ENCODE data around the gene MAJIN. TPM values are rescaled to one million over a fixed set of nuclear protein-coding genes. Genes with fewer than 3 reads are reported as not detected.
A peak's percentile ranks its signal among the peaks of the same experiment; 100 is the strongest.

Gene MAJIN
- total RNA-seq, 1 donor from 2014 or later: not detected

DNA sequence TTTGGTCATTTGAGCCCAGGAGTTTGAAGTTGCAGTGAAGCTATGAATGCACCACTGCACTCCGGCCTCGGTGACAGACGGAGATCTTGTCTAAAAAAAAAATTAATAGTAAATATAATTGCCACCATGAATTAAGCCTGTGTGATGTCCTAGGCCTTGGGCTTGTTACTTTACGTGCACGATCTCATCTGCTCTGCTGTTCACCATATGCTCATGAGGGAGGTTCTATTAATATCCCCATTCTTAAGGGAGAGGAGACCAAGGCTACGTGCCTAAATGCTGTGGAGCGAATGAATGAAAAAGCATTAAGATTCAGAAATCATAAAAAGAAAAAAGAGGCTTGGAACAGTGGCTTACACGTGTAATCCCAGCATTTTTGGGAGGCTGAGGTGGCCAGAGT is 52.3 kb downstream of the MAJIN start:
- no peak overlapping the region for H3K4me3 ChIP-seq (ENCODE audit: low read depth, low read length)
- DNase-seq (ENCODE audit: low read depth): no peak
- TF ChIP-seq, protein P1, sequence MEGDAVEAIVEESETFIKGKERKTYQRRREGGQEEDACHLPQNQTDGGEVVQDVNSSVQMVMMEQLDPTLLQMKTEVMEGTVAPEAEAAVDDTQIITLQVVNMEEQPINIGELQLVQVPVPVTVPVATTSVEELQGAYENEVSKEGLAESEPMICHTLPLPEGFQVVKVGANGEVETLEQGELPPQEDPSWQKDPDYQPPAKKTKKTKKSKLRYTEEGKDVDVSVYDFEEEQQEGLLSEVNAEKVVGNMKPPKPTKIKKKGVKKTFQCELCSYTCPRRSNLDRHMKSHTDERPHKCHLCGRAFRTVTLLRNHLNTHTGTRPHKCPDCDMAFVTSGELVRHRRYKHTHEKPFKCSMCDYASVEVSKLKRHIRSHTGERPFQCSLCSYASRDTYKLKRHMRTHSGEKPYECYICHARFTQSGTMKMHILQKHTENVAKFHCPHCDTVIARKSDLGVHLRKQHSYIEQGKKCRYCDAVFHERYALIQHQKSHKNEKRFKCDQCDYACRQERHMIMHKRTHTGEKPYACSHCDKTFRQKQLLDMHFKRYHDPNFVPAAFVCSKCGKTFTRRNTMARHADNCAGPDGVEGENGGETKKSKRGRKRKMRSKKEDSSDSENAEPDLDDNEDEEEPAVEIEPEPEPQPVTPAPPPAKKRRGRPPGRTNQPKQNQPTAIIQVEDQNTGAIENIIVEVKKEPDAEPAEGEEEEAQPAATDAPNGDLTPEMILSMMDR (conservative IDR thresholded peaks at IDR 0.05; ENCODE audit: low read depth, low read length): no peak

DNA sequence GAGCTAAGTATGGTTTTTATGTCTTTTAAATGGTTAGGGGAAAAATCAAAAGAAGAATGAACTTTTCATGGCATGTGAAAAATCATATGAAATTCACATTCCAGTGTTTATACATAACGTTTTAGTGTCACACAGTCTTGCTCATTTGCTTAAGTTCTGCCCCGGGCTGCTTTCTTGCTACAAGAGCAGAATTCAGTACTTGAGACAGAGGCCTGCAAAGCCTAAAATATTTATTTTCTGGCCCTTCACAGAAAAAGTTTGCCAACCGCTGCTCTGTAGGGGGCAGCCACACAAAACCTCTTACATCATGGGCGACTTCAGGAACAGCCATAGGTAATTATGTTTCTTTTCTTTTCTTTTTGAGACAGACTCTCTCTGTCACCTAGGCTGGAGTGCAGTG is 53.9 kb downstream of the MAJIN start:
- TF ChIP-seq, protein P1 (conservative IDR thresholded peaks at IDR 0.05; ENCODE audit: low read depth, low read length): peak; percentile 43
- no peak for DNase-seq (ENCODE audit: low read depth)
- peak overlapping the region; percentile 97 for H3K4me3 ChIP-seq (ENCODE audit: low read depth, low read length)

DNA sequence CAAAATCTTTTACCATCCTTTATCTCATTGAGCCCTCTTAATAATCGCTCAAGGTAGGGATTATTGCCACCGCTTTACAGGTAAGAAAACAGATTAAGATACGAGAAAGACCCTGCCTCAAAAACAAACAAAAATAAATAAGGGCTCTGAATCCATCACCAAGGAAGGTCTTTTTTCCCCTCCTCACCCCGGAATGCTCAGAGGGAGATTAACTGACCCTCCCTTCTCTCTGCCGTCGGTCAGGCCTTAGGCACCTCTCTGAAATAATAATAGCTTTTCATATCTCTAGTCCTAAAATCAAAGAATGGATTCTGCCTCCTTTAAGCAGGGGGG is 54.3 kb downstream of the MAJIN start:
- TF ChIP-seq, protein P1 (conservative IDR thresholded peaks at IDR 0.05; ENCODE audit: low read depth, low read length): no peak
- DNase-seq (ENCODE audit: low read depth): no peak

DNA sequence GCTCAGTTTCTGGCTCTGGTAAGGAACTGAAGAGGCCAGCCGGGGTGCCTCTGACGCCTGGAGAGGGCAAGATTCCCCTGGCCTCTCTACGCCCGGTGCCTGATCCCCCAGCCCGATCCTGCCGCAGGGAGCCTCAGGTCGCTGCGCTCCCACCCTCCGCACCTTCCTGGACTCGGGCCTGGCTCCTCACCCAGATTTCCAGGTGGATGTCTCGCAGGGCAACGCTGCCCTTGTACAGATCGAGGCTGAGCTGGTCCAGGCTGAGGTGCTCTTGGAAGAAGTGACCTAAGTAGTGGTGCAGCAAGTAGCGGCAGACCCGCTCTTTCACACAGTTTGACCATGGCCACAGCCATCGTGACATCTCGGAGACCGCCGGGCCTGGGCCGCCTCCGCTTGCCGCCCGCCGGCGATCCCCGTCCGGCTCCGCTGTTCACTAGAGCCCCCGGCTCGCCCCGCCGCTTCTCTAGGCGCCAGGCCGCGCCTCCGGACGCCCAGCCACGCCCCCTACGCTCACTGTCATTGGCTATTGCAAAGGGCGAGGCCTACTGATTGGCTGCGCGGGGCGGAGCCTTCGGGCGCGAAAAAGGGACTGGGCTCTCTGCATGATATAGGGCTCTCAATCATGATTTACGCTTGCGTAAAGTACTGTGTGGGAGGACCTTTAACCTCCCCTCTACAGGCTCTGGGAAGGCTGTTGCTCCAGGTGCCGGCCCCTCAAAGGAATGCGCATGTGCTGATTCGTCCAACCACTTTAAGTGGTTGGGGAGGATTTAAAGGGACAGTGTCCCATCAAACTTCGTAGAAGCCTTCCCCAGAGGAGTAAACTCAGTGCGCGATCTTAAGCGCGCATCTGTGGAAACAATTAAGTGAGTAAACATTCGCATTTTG is 54.9 kb downstream of the MAJIN start, which contains the start of gene ATG2A:
Gene ATG2A (minus strand): TSS at position 435 of the 888 bp plus-strand sequence. CDS start 74 bp downstream, at position 361.
- peak; percentile 98 for DNase-seq (ENCODE audit: low read depth)
- H3K4me3 ChIP-seq (ENCODE audit: low read depth, low read length): peak within 1 kb of the TSS; percentile 97

More for the DNA sequence above, 54.3 kb downstream of the MAJIN start:
- H3K4me3 ChIP-seq (ENCODE audit: low read depth, low read length): peak overlapping the region; percentile 97

DNA sequence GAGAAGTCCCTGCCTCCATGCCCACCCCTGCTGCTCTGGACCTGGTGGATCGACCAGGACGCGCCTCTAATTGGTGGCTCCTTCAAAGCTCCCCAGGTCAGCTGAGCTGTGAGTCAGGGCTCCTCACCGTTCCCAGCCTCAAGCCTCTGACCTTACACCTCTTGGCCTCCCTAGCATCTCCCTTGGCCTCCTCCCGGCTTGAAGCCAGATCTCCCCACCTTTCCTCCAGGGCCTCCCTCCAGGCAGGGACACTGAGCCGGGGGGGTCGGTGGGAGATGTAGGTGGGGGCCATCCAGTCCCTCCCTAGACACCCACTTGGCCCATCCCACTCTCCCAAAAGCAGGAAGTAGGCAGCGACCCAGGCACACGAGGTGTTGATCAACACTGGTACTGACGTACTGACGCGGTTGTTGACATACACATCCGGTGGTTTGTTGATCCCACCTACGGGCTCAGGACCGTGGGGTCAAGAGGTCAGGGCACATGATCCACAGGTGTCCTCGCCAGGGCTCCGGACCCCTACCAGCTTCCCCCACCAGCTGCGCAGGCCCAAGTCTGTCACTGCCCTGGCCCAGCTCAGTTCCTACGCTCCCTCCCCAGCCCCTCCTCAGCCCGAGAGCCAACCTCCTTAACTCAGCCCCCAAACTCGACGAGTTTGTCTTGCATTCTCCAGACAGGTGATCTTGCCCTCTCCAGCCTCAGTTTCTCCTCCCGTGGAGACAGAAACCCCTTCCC is 55.7 kb downstream of the MAJIN start:
- peak overlapping the region; percentile 97 for H3K4me3 ChIP-seq (ENCODE audit: low read depth, low read length)
- TF ChIP-seq, protein P1 (conservative IDR thresholded peaks at IDR 0.05; ENCODE audit: low read depth, low read length): no peak
- DNase-seq (ENCODE audit: low read depth): no peak

More for the DNA sequence above, 54.9 kb downstream of the MAJIN start, which contains the start of gene ATG2A:
- TF ChIP-seq, protein P1 (conservative IDR thresholded peaks at IDR 0.05; ENCODE audit: low read depth, low read length): no peak

DNA sequence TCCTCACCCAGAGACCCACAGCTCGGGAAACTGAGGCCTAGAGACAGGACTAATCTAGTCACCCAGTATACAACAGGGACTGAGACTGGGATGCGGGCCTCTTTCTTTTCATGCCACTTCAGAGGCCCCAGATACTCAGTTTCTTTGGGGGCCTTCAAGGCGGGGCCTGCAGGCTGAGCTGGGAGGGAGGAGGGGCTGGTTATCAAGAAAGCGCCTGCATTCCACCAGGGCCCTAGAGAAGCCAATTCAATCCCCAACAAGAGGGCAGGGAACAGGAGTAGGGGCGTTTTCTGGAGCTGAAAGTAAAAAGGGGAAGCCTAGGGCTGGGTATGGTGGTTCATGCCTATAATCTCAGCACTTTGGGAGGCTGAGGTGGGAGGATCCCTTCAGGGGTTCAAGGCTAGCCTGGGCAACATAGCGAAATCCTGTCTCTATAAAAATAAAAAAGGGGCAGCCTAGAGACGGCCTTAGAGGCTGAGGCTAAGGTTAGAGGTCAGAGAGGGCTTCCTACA is 56.5 kb downstream of the MAJIN start:
- TF ChIP-seq, protein P1 (conservative IDR thresholded peaks at IDR 0.05; ENCODE audit: low read depth, low read length): no peak
- H3K4me3 ChIP-seq (ENCODE audit: low read depth, low read length): peak overlapping the region; percentile 97
- DNase-seq (ENCODE audit: low read depth): no peak

Data from epithelial cell of proximal tubule (primary cell).